ENCODE measurements around the gene PRLH.

GRCh38 chr2:237565974-237566373 lies 400 bp upstream of the PRLH start:
- no peak for TF ChIP-seq ZNF274 (IDR thresholded peaks at IDR 0.05; ENCODE audit: low read depth, low read length)
- no peak for TF ChIP-seq SUZ12 (IDR thresholded peaks at IDR 0.05; ENCODE audit: extremely low read depth, insufficient read depth, insufficient read length)
- no peak for TF ChIP-seq YY1 (IDR thresholded peaks at IDR 0.05; ENCODE audit: insufficient read depth, insufficient read length)

Measured in NT2/D1 (cell line).